GM12878 (cell line): ENCODE data around the gene MAVS. TPM values are rescaled to one million over a fixed set of nuclear protein-coding genes. Genes with fewer than 3 reads are reported as not detected.
A peak's percentile ranks its signal among the peaks of the same experiment; 100 is the strongest.

Experiments used
- CBFB ChIP-seq: IDR thresholded peaks from 2 replicates; pipeline ENCODE4 v1.6.1; 2016; ENCODE audit warnings: antibody characterized with exemption, low read depth
- CBX3 ChIP-seq: fragments of 200-600 bp; sonication (generic); IDR thresholded peaks from 2 replicates; pipeline ENCODE4 v1.6.1; 2016; ENCODE audit warnings: low read depth, borderline replicate concordance
- CBX5 ChIP-seq: sonication (generic); IDR thresholded peaks from 2 replicates; pipeline ENCODE4 v1.6.1; 2016; ENCODE audit warnings: low read depth, moderate library complexity, mild to moderate bottlenecking, inconsistent platforms
- EGR1 ChIP-seq, 2 experiments: IDR thresholded peaks; 1 replicate in 1 of 2; 2 replicates in 1 of 2; pipeline ENCODE4 v1.6.1; 2011 to 2012; ENCODE audit warnings: low read depth in 2 of 2, low read length in 2 of 2, borderline replicate concordance in 1 of 2, mild to moderate bottlenecking in 1 of 2, moderate library complexity in 1 of 2
- EP300 ChIP-seq, 2 experiments: fragments of 150-350 bp in 1 of 2; IDR thresholded peaks; 2 replicates each; pipeline ENCODE4 v1.6.1; 2011 to 2012; ENCODE audit warnings: low read depth in 2 of 2, low read length in 2 of 2, borderline replicate concordance in 1 of 2, improper control_type of control experiment in 1 of 2, inconsistent platforms in 1 of 2; ENCODE audit not compliant: control insufficient read depth in 1 of 2
- ETV6 ChIP-seq, 2 experiments: fragments of 450-650 bp in 1 of 2; IDR thresholded peaks in 1 of 2; conservative IDR thresholded peaks in 1 of 2; 2 replicates each; pipeline ENCODE4 v1.6.1; 2014; ENCODE audit warnings: antibody characterized with exemption in 1 of 2, borderline replicate concordance in 1 of 2, low read depth in 1 of 2, mild to moderate bottlenecking in 1 of 2, moderate library complexity in 1 of 2
- FOS ChIP-seq: IDR thresholded peaks from 3 replicates; pipeline ENCODE4 v1.6.1; 2011; ENCODE audit warnings: borderline replicate concordance; ENCODE audit not compliant: insufficient read length; ENCODE audit errors: extremely low read depth
- HCFC1 ChIP-seq: fragments of 150-350 bp; IDR thresholded peaks from 2 replicates; pipeline ENCODE4 v1.6.1; 2014; ENCODE audit warnings: low read length
- IKZF1 ChIP-seq: fragments of 450-650 bp; conservative IDR thresholded peaks from 2 replicates; pipeline ENCODE4 v1.6.1; 2017; ENCODE audit warnings: antibody characterized with exemption, mild to moderate bottlenecking
- IKZF2 ChIP-seq, 2 experiments: fragments of 450-650 bp; IDR thresholded peaks; 2 replicates each; pipeline ENCODE4 v1.6.1; 2017; ENCODE audit warnings: mild to moderate bottlenecking in 2 of 2, moderate library complexity in 2 of 2
- JUND ChIP-seq: IDR thresholded peaks from 2 replicates; pipeline ENCODE4 v1.6.1; 2012; ENCODE audit warnings: low read depth, mild to moderate bottlenecking, low read length, improper control_type of control experiment, moderate library complexity
- MEF2A ChIP-seq: IDR thresholded peaks from 2 replicates; pipeline ENCODE4 v1.6.1; 2011; ENCODE audit warnings: low read depth, mild to moderate bottlenecking, low read length, moderate library complexity; ENCODE audit not compliant: insufficient read depth
- MTA3 ChIP-seq: IDR thresholded peaks from 2 replicates; pipeline ENCODE4 v1.6.1; 2012; ENCODE audit warnings: low read length, inconsistent platforms, borderline replicate concordance
- MYC ChIP-seq: IDR thresholded peaks from 2 replicates; pipeline ENCODE4 v1.6.1; 2011; ENCODE audit warnings: mild to moderate bottlenecking, low read length, moderate library complexity, inconsistent platforms; ENCODE audit not compliant: insufficient read depth, insufficient replicate concordance, insufficient read length, severe bottlenecking
- NFIC ChIP-seq: IDR thresholded peaks from 2 replicates; pipeline ENCODE4 v1.6.1; 2012; ENCODE audit warnings: low read depth, mild to moderate bottlenecking, inconsistent platforms, low read length, moderate library complexity
- NFXL1 ChIP-seq: fragments of 450-650 bp; IDR thresholded peaks from 2 replicates; pipeline ENCODE4 v1.6.1; 2017; ENCODE audit warnings: antibody characterized with exemption, mild to moderate bottlenecking, borderline replicate concordance
- RUNX3 ChIP-seq: IDR thresholded peaks from 2 replicates; pipeline ENCODE4 v1.6.1; 2012; ENCODE audit warnings: low read length, inconsistent platforms
- SMC3 ChIP-seq: IDR thresholded peaks from 2 replicates; pipeline ENCODE4 v1.6.1; 2011; ENCODE audit warnings: low read length, improper control_type of control experiment, borderline replicate concordance
- STAT3 ChIP-seq: IDR thresholded peaks from 2 replicates; pipeline ENCODE4 v1.6.1; 2011; ENCODE audit warnings: low read depth, low read length, improper control_type of control experiment
- SUZ12 ChIP-seq: fragments of 200-600 bp; sonication (generic); IDR thresholded peaks from one replicate; pipeline ENCODE4 v1.6.1; 2018; ENCODE audit warnings: antibody characterized with exemption, mild to moderate bottlenecking; ENCODE audit not compliant: unreplicated experiment
- TARDBP ChIP-seq: IDR thresholded peaks from 2 replicates; pipeline ENCODE4 v1.6.1; 2016; ENCODE audit warnings: borderline replicate concordance
- TCF12 ChIP-seq: IDR thresholded peaks from 2 replicates; pipeline ENCODE4 v1.6.1; 2011; ENCODE audit warnings: low read depth, mild to moderate bottlenecking, low read length
- TCF3 ChIP-seq: IDR thresholded peaks from 2 replicates; pipeline ENCODE4 v1.6.1; 2012; ENCODE audit warnings: low read depth, mild to moderate bottlenecking, low read length, borderline replicate concordance; ENCODE audit not compliant: insufficient read depth
- YBX1 ChIP-seq: fragments of 450-650 bp; IDR thresholded peaks from 2 replicates; pipeline ENCODE4 v1.6.1; 2016; ENCODE audit warnings: antibody characterized with exemption
- ZNF622 ChIP-seq: fragments of 450-650 bp; IDR thresholded peaks from 2 replicates; pipeline ENCODE4 v1.6.1; 2017; ENCODE audit warnings: mild to moderate bottlenecking, inconsistent platforms
- polyA plus RNA-seq, 11 experiments: library from polyadenylated mRNA; depleted of rRNA in 4 of 11; unstranded in 6 of 11; stranded (reverse) in 5 of 11; fragments of >200 nt; fragmentation: Nextera tagmentation in 4 of 11; fragmentation: Illumina TruSeq in 1 of 11; extraction: Ambion mirVana in 4 of 11; extraction: Trizol in 1 of 11; gene quantifications; 1 replicate in 1 of 11; 2 replicates in 10 of 11; pipeline versions ENCODE4 v1.2.1 to v1.2.3, GENCODE V29; 2011 to 2016; ENCODE audit warnings: inconsistent platforms in 2 of 11, missing spikeins in 2 of 11, low read depth in 1 of 11
- total RNA-seq, 4 experiments: library from RNA; depleted of rRNA in 3 of 4; stranded (reverse); fragments of >200 nt in 3 of 4; fragmentation: Illumina TruSeq in 1 of 4; extraction: Trizol in 1 of 4; gene quantifications; 2 replicates each; pipeline versions ENCODE4 v1.2.1 to v1.2.3, GENCODE V29; 2013 to 2021
- TF ChIP-seq, protein P1 (sequence below): IDR thresholded peaks from 2 replicates; pipeline ENCODE4 v1.6.1; 2012; ENCODE audit warnings: low read depth, low read length, improper control_type of control experiment
- TF ChIP-seq, protein P2 (sequence below): fragments of 450-650 bp; IDR thresholded peaks from 2 replicates; pipeline ENCODE4 v1.6.1; 2014; ENCODE audit warnings: mild to moderate bottlenecking
- TF ChIP-seq, protein P3 (sequence below): IDR thresholded peaks from 2 replicates; pipeline ENCODE4 v1.6.1; 2011; ENCODE audit warnings: low read depth, mild to moderate bottlenecking, low read length, moderate library complexity, borderline replicate concordance; ENCODE audit errors: extremely low read depth

The MAVS gene
- total and polyA plus RNA-seq, 10 of the 15 experiments (the other 5 are each of a cell fraction or from before 2014, with no cell fraction given): 1.6 to 25.2 (median 12.6) TPM

DNA sequence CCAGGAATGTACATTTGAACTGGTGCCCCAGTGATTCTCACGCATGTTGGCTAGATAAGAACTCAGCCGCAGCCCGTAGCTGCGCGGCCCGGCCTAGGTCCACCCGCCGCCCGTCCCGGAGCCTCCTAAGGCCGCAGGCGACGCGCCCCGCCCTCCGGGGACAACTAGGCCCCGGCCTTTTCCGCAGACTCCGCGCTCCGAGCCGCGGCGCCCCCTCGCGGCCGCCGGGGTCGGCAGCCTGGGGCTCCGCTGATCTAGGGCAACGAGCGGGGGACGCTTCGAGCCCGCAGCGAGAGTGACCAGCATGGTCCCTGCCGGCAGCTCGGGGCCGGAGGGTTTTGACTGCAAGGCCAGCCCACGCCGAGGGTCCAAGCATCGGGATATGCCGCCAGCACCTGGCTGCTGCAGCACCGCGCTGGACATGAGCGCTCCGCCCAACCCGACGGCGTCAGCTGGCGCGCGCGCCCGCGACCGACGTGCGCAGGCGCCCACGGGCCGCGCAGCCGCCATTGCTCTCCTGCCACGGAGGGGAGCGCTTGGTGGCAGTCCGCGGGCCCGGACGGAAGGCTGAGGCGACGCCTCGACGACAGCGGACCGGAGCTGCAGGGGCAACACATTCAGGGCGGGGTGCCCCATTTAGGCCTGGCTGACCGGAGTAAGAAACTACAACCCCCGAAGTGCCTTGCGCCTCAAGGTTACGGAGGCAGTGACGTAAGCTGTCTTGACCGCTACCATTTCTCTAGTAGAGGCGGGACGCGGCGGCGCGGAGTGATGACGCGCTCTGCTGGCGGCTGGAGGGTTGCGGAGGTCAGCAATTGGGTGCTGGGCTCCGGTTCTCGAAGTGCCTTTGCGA lies 26.4 kb upstream of the MAVS start, which contains the start of gene AP5S1 (continued):
- TF ChIP-seq IKZF1: peak; percentile 99
- TF ChIP-seq, protein P1, sequence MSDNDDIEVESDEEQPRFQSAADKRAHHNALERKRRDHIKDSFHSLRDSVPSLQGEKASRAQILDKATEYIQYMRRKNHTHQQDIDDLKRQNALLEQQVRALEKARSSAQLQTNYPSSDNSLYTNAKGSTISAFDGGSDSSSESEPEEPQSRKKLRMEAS: no peak; the same call in 1 of the 2 replicates
- no peak for TF ChIP-seq STAT3
- 0 out of 4 replicates have a peak, but pooled peaks of 1 of the 2 experiments have one; percentile 15 for TF ChIP-seq EP300 (IDR thresholded peaks at IDR 0.05; ENCODE audit: borderline replicate concordance in 1 of 2, control insufficient read depth in 1 of 2, low read depth in 2 of 2, low read length in 2 of 2)
- peak; percentile 96 for TF ChIP-seq HCFC1
- TF ChIP-seq ZNF622: no peak
- no peak for TF ChIP-seq MYC
- TF ChIP-seq TCF3: 0 out of 2 replicates have a peak, but pooled peaks have one; percentile 38
- TF ChIP-seq FOS: no peak
- no peak; the same call in none of the 2 replicates for TF ChIP-seq TARDBP
- no peak for TF ChIP-seq YBX1
- peak; percentile 73 for TF ChIP-seq CBFB
- no peak for TF ChIP-seq MTA3
- no peak for TF ChIP-seq CBX3
- no peak for TF ChIP-seq NFIC
- no peak for TF ChIP-seq JUND
- TF ChIP-seq, protein P2, sequence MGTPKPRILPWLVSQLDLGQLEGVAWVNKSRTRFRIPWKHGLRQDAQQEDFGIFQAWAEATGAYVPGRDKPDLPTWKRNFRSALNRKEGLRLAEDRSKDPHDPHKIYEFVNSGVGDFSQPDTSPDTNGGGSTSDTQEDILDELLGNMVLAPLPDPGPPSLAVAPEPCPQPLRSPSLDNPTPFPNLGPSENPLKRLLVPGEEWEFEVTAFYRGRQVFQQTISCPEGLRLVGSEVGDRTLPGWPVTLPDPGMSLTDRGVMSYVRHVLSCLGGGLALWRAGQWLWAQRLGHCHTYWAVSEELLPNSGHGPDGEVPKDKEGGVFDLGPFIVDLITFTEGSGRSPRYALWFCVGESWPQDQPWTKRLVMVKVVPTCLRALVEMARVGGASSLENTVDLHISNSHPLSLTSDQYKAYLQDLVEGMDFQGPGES: peak; percentile 54
- peak; percentile 82 for TF ChIP-seq RUNX3
- peak; percentile 69 for TF ChIP-seq SMC3
- TF ChIP-seq NFXL1: no peak
- TF ChIP-seq EGR1 (IDR thresholded peaks at IDR 0.05; ENCODE audit: borderline replicate concordance in 1 of 2, low read depth in 2 of 2, low read length in 2 of 2): no peak
- 0 out of 2 replicates have a peak, but pooled peaks have one; percentile 68 for TF ChIP-seq CBX5
- peak in 1 of 2 experiments; percentile 18; a peak in 1 of 4 replicates for TF ChIP-seq IKZF2 (IDR thresholded peaks at IDR 0.05)
- peak; percentile 13; the same call in 1 of the 2 replicates for TF ChIP-seq TCF12
- TF ChIP-seq MEF2A: 0 out of 2 replicates have a peak, but pooled peaks have one; percentile 14
- TF ChIP-seq ETV6 (conservative IDR thresholded peaks at IDR 0.05 in 1 of 2, IDR thresholded peaks at IDR 0.05 in 1 of 2; ENCODE audit: borderline replicate concordance in 1 of 2, low read depth in 1 of 2): no peak
- TF ChIP-seq, protein P3, sequence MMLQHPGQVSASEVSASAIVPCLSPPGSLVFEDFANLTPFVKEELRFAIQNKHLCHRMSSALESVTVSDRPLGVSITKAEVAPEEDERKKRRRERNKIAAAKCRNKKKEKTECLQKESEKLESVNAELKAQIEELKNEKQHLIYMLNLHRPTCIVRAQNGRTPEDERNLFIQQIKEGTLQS: peak; percentile 71; the same call in 1 of the 2 replicates
- TF ChIP-seq SUZ12: no peak
